ENCODE data around the gene CFAP61. TPM values are rescaled to one million over a fixed set of nuclear protein-coding genes. Genes with fewer than 3 reads are reported as not detected.

CFAP61 gene
- total RNA-seq, 2 donors from 2014 or later: 1.0 to 1.9 TPM

GRCh38 chr20:20273286-20273685, 221.0 kb downstream of the CFAP61 start:
- Histone ChIP-seq H3K4me1 (peaks cover 0 to 8% of the 10 kb centered on the region in 2 donors), H3K27ac (no peak overlapping the region), H3K27me3 (no peaks in the 10 kb centered on the region), H3K4me3 (no peak overlapping the region), H3K9me3 (no peaks in the 10 kb centered on the region), H3K36me3 (no peaks in the 10 kb centered on the region)
- TF ChIP-seq, protein P1, sequence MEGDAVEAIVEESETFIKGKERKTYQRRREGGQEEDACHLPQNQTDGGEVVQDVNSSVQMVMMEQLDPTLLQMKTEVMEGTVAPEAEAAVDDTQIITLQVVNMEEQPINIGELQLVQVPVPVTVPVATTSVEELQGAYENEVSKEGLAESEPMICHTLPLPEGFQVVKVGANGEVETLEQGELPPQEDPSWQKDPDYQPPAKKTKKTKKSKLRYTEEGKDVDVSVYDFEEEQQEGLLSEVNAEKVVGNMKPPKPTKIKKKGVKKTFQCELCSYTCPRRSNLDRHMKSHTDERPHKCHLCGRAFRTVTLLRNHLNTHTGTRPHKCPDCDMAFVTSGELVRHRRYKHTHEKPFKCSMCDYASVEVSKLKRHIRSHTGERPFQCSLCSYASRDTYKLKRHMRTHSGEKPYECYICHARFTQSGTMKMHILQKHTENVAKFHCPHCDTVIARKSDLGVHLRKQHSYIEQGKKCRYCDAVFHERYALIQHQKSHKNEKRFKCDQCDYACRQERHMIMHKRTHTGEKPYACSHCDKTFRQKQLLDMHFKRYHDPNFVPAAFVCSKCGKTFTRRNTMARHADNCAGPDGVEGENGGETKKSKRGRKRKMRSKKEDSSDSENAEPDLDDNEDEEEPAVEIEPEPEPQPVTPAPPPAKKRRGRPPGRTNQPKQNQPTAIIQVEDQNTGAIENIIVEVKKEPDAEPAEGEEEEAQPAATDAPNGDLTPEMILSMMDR (IDR thresholded peaks at IDR 0.05): no peak
- no peak for DNase-seq (ENCODE audit: low spot score)

DNA sequence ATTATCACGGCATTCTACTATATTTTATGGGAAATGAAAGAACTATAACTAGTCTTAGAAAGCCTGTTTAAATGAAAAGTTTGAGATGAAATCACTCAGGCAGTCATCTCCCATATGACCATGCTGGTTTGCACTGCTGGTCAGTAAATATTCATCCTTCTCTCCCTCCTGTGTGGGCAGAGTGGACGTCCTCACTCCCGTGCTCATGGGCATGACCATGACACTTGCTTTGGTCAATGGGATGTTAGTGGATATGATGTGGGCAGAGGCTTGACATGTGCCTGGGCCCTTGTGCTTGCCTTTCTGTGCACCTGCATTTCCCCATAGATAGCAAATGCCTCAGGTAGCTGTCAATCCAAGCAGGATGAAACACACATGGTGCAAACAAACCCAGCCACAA, 222.5 kb downstream of the CFAP61 start:
- Histone ChIP-seq H3K27me3 (no peaks in the 10 kb centered on the region), H3K9me3 (no peaks in the 10 kb centered on the region), H3K36me3 (no peaks in the 10 kb centered on the region), H3K4me3 (no peak overlapping the region), H3K4me1 (peaks cover 0 to 9% of the 10 kb centered on the region in 2 donors), H3K27ac (no peak overlapping the region)
- TF ChIP-seq, protein P1 (IDR thresholded peaks at IDR 0.05): no peak
- DNase-seq (ENCODE audit: low spot score): no peak

DNA sequence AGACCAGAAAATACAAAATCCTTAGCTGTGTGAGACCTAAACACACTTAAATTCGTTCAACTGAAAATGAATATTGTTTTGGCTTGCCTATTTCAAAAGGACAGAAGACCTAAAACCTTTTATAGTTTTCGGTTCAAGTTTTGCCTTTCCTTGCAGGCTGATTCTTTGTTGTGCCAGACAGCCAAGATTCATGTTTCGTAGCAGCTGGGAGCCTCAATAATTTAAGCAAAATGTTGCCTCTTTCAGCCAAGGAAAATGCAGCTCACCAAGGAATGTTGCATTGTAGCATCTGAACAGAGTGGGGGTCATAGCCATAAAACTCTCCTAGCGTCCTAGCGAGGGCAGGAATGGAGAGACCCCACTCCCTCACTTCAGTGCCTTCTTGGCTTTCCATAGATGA, 223.3 kb downstream of the CFAP61 start:
- TF ChIP-seq, protein P1 (IDR thresholded peaks at IDR 0.05): no peak
- Histone ChIP-seq H3K9me3 (no peaks in the 10 kb centered on the region), H3K27me3 (no peaks in the 10 kb centered on the region), H3K4me1 (peaks cover 0 to 9% of the 10 kb centered on the region in 2 donors), H3K27ac (no peak overlapping the region), H3K4me3 (no peak overlapping the region), H3K36me3 (no peaks in the 10 kb centered on the region)
- no peak for DNase-seq (ENCODE audit: low spot score)

DNA sequence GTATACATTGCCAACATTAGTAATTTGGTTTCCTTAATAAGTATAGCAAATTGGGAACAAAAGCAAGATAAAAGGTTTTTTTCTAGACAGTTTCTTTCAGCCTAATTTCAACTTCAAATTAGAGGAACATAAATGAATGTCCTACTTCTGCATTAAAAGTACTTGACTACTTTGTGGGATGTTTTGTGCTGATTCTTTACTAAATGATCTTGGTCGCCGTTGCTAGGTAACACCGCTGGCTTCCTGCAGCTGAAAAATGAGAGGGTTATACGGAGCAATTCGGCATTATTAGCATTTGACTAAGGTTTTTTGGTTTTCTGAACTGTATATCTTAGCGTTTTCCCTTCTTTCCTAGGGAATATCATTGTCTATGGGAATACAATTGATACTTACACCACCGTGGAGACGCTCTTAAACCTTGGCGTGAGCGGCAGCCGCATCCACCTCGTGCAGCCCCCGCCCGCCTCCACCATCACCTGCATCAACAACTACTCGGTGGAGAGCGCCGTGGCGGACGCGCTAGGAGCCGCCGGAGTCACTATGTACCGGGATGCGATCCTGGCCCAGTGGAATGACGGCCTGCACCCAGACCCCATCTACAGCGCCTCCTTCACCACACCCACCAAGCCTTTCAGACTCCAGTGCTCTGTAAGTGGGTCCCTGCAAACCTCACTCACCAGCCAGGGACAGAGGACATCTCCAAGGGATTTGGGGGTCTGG, 224.6 kb downstream of the CFAP61 start:
- no peak for DNase-seq (ENCODE audit: low spot score)
- peaks cover 0 to 9% of the 10 kb centered on the region in 2 donors for H3K4me1 ChIP-seq
- H3K27ac ChIP-seq: no peak overlapping the region
- H3K27me3 ChIP-seq: no peaks in the 10 kb centered on the region
- no peak overlapping the region for H3K4me3 ChIP-seq
- no peaks in the 10 kb centered on the region for H3K9me3 ChIP-seq
- TF ChIP-seq, protein P1 (IDR thresholded peaks at IDR 0.05): no peak
- no peaks in the 10 kb centered on the region for H3K36me3 ChIP-seq

GRCh38 chr20:20277894-20278335, 225.6 kb downstream of the CFAP61 start:
- H3K27me3 ChIP-seq: no peaks in the 10 kb centered on the region
- peak overlapping the region in 1 of 2 donors; percentile 24 for H3K27ac ChIP-seq
- H3K4me3 ChIP-seq: no peak overlapping the region
- DNase-seq (ENCODE audit: low spot score): no peak
- H3K36me3 ChIP-seq: no peaks in the 10 kb centered on the region
- H3K4me1 ChIP-seq: peaks cover 0 to 9% of the 10 kb centered on the region in 2 donors
- no peaks in the 10 kb centered on the region for H3K9me3 ChIP-seq
- TF ChIP-seq, protein P1 (IDR thresholded peaks at IDR 0.05): no peak

DNA sequence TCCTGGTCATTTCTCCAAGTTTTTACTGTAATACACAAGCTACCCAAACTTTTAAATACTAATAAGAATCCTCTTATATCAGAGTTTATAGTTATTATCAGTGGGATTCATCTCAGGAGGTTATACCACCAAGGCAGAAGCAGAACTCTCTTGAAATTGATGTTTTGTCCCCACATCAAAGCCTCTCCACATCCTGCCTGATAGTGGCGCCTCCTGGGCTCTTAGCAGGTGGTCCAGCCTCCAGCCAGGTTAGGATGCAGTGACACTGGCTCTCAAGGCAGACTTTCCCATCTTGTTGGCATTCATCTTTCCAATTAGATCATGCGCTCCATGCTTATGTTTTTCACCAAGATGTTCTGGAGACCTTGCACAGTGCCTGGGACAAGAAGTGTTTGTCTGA, 233.7 kb downstream of the CFAP61 start:
- H3K4me3 ChIP-seq: no peak overlapping the region
- H3K27me3 ChIP-seq: no peaks in the 10 kb centered on the region
- no peak for DNase-seq (ENCODE audit: low spot score)
- TF ChIP-seq, protein P1 (IDR thresholded peaks at IDR 0.05): no peak
- H3K27ac ChIP-seq: no peak overlapping the region
- H3K9me3 ChIP-seq: no peaks in the 10 kb centered on the region
- H3K36me3 ChIP-seq: no peaks in the 10 kb centered on the region
- no peaks in the 10 kb centered on the region for H3K4me1 ChIP-seq
